Omental fat pad (tissue), 4 donors: ENCODE measurements around the gene COX6B2. TPM values are rescaled to one million over a fixed set of nuclear protein-coding genes. Genes with fewer than 3 reads are reported as not detected.

Experiments
- ATAC-seq: fragments of 150-250 bp; one replicate; pipeline ENCODE4 v1.9.1; 2016; ENCODE audit warnings: mild to moderate bottlenecking, moderate library complexity; ENCODE audit not compliant: low FRiP score
- DNase-seq: peaks from one replicate; pipeline ENCODE4 v3.0.0-alpha.2; 2019; ENCODE audit warnings: low spot score
- total RNA-seq, 4 donors: library from RNA; depleted of rRNA; stranded (reverse); fragments of >200 nt; gene quantifications; one replicate each; pipeline ENCODE4 v1.1.0, GENCODE V29; 2016
- TF ChIP-seq, protein P1 (sequence below), 3 donors: fragments of 450-650 bp; IDR thresholded peaks; one replicate each; pipeline ENCODE4 v1.5.1; 2016 to 2017; ENCODE audit warnings: antibody characterized with exemption in 3 of 3, mild to moderate bottlenecking in 3 of 3, moderate library complexity in 2 of 3

The COX6B2 gene
- total RNA-seq, 4 donors from 2014 or later = 0.56 TPM; not detected in 3

DNA sequence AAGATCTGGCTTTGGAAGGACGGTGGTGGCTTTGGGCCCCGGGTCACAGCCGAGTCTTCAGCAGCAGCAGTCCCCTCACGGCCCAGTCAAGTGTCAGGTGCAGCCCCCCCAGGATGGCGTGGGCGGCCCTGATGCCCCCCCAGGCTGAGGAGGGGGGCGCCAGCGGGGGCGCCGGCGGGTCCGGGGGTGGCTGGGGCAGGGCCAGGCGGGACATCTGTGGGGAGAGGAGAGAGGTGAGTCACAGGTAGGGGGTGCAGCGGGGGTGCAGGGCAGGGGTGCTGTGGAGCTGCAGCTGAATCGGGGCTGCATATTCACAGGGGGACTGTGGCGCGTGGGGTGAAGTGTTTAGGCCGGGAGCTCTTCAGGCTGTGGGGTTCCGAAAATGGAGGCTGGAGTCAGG lies 11.4 kb upstream of the COX6B2 start:
- TF ChIP-seq, protein P1, sequence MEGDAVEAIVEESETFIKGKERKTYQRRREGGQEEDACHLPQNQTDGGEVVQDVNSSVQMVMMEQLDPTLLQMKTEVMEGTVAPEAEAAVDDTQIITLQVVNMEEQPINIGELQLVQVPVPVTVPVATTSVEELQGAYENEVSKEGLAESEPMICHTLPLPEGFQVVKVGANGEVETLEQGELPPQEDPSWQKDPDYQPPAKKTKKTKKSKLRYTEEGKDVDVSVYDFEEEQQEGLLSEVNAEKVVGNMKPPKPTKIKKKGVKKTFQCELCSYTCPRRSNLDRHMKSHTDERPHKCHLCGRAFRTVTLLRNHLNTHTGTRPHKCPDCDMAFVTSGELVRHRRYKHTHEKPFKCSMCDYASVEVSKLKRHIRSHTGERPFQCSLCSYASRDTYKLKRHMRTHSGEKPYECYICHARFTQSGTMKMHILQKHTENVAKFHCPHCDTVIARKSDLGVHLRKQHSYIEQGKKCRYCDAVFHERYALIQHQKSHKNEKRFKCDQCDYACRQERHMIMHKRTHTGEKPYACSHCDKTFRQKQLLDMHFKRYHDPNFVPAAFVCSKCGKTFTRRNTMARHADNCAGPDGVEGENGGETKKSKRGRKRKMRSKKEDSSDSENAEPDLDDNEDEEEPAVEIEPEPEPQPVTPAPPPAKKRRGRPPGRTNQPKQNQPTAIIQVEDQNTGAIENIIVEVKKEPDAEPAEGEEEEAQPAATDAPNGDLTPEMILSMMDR (IDR thresholded peaks at IDR 0.05) = no peak
- ATAC-seq (no peak), DNase-seq (no peak)

DNA sequence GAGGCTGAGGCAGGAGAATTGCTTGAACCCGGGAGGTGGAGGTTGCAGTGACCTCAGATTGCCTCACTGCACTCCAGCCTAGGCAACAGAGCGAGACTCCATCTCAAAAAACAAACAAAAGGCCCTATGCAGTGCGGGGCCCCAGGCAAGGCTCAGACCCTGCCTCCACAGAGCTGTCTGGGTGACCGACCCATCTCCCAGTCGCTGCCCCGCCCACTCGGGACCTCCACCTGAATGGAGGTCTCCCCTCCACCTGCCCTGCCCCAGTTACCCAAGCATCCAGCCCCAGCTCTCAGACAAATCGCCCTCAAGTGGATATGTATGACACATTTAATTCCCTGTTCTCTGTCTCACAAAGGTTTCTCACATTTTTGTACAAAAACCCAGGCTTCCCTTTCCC lies 10.7 kb upstream of the COX6B2 start:
- DNase-seq (no peak), ATAC-seq (no peak)
- TF ChIP-seq, protein P1 (IDR thresholded peaks at IDR 0.05) = no peak

- no peak for DNase-seq
- ATAC-seq = no peak
- TF ChIP-seq, protein P1 (IDR thresholded peaks at IDR 0.05) = no peak
Observed at GRCh38 chr19:55362990-55363716, 8.6 kb upstream of the COX6B2 start, which contains the start of gene GARIN5B. TSS of gene GARIN5B (minus strand) at chr19:55363260. CDS start at chr19:55363066, 194 bp downstream.

GRCh38 chr19:55362174-55362989 lies 7.9 kb upstream of the COX6B2 start:
- DNase-seq = no peak
- TF ChIP-seq, protein P1 (IDR thresholded peaks at IDR 0.05) = no peak
- ATAC-seq = no peak

GRCh38 chr19:55360902-55361301 lies 6.4 kb upstream of the COX6B2 start:
- no peak for ATAC-seq
- TF ChIP-seq, protein P1 (IDR thresholded peaks at IDR 0.05) = no peak
- no peak for DNase-seq

DNA sequence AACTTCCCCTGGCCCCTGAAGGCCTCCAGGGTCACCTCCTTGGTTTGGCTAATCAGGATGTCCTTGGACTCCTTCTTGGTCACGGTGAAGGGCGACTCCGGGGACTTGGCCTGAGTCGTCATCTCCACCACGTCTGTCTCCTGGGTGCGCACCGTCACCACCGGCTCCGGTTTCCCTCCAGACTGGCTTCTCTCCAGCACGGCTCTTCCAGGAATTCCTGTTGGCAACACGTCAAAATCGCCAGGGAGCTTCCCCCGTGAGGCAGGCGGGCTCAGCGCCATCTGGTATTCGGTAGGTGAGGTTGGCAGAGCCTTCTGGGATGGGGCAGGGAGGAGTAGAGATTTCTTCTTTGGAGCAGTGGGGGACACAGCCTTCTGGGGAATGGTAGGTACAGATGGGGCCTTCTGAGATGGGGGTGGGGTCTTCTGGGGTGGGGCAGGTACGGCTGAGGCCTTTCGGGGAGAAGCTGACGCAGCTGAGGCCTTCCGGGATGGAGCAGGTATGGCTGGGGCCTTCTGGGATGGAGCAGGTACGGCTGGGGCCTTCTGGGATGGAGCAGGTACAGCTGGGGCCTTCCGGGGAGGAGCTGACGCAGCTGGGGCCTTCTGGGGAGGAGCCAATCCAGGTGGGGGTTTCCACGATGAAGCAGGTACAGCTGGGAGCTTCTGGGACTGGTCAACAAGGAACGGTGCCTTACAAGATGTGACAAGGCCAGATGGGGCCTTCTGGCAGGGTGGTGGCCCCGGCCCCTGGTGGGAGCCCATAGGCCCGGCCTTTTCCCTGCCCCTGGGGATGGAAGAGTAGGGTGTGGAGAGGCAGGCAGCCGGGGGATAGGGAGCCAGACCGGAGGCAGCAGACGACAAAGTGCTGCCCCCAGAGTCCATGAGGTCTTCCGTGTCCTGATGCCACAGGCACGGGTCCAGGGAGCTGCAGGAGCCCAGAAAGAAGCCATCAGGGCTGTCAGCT lies 4.7 kb upstream of the COX6B2 start:
- no peak for DNase-seq
- TF ChIP-seq, protein P1 (IDR thresholded peaks at IDR 0.05) = no peak
- peak; percentile 28 for ATAC-seq
